ENCODE results near the gene SSC5D.

DNA sequence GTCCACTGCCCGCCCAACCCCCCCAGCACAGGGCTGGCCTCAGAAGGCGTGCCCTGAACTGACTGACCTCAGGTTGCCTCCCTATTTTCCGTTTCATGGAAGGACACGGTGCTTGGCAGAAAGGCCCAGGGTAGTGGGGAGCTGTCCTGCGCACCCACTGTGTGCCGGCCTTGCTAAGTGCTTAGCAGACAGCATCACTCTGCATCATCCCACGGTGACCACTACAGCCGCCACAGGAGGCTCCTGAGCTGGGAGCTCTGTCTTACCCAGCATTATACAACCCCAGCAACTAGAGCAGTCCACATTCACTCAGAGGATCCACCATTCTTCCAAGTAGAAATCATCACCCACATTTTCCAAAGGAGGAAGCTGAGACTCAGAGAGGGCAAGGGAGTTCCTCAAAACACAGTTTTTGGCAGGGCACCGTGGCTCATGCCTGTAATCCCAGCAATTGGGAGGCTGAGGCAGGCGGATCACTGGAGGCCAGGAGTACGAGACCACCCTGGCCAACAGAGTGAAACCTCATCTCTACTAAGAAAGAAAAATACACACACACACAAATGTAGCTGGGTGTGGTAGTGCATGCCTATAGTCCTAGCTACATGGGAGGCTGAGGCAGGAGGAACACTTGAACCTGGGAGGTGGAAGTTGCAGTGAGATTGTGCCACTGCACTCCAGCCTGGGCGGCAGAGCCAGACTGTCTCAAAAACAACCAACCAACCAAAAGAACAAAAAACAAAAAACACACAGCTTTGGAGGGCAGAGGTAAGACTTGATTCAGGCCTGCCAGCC, 47.1 kb downstream of the SSC5D start:
- TF ChIP-seq ZNF134 (CRISPR knock-in tag; conservative IDR thresholded peaks at IDR 0.05) (no peak), SOX6 (IDR thresholded peaks at IDR 0.05) (no peak)
